ENCODE results near the gene TRIM26.

GRCh38 chr6:30136570-30137286, 76.5 kb downstream of the TRIM26 start:
- no peak for TF ChIP-seq POLR2A (IDR thresholded peaks at IDR 0.05; ENCODE audit: low read depth, low read length)
- no peak for TF ChIP-seq MAX (IDR thresholded peaks at IDR 0.05; ENCODE audit: insufficient read depth, insufficient read length)
- no peak for TF ChIP-seq POLR2AphosphoS5 (IDR thresholded peaks at IDR 0.05; ENCODE audit: insufficient read depth, low read depth, low read length)
